NCI-H2196 (cell line): Measurements from ENCODE around the gene DNAH2.
"Not testable (repeated sequence)": the region's sequence is repeated elsewhere in the genome, so short reads cannot be mapped to it uniquely, and the experiment has no call there.

ENCODE experiments used
- DNase-seq: peaks from one replicate; lab custom pipeline; 2025; ENCODE audit not compliant: unreplicated experiment; lab: John Stamatoyannopoulos, UW

The DNAH2 gene

DNA sequence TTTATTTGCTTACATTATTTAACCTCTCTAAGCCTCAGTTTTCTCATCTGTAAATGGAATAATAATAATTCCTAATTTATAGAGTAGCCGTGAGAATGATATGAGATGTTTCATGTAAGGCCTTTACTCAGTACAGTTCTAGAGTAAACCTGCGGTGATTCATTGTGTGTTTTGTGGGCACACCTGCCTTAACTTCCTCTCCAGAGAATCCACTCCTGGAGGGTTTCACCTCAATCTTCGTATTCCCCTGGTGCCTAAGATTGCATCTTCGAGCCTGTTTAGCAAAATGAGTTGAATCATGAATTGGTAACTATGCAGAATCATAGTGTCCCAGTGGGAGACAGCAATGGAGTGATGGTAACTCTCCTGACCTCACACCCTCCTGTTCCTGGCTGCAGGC is 52.3 kb downstream of the DNAH2 start:
- DNase-seq: no peak

- no peak for DNase-seq
Measured at GRCh38 chr17:7774055-7774521, 56.5 kb downstream of the DNAH2 start.

DNA sequence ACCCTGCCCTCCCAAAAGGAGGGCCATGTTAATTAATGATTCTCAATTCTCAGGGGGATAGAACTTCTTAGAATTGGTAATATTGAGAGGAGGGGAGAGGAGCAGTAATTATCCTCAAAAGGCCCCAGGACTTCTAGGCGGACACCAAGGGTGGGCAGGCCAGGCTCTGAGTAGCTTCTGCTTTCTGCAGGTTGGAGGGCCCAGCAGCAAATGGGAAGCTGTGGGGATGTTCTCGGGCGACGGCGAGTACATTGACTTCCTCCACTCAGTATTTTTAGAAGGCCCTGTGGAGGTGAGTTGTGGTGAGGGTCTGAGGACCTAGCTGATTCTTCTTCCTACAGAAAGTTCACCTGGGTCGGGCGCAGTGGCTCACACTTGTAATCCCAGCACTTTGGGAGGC is 57.5 kb downstream of the DNAH2 start:
- DNase-seq: no peak

DNA sequence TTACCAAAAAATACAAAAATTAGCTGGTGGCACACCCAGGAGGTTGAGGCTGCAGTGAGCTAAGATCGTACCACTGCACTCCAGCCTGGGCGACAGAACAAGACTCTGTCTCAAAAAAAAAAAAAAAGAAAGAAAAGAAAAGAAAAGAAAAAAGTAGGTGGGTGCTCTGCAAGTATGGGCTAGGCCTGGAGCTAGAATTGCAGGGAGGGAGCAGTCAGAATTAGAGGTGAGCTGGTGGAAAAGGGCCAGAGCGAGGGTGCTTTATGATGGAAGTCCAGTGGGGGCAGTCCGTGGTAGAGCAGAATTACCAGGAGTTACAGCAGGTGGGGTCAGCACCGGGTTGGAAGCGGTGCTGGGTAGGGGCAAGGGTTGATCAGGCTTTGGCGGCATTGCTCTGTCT is 59.5 kb downstream of the DNAH2 start:
- DNase-seq: no peak

DNA sequence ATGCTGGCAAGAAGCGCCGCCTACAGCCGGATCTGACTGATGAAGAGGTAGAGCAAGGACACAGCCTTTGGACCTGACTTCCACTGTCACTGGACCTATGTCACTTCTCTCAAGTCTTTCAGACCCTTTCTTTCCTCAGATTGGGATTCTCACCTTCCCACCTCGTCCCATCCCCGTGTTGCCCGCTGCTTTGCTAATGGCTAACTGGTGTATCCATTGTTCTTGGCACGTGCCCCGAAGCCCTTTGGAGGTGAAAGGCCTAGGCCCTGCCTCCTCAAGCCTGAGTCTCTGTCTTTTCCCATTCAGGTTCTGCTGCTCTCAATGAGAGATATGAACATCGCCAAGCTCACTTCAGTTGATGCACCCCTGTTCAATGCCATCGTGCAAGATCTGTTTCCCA is 63.2 kb downstream of the DNAH2 start:
- no peak for DNase-seq

- DNase-seq: no peak
Measured at GRCh38 chr17:7781429-7781828, 63.9 kb downstream of the DNAH2 start.

DNA sequence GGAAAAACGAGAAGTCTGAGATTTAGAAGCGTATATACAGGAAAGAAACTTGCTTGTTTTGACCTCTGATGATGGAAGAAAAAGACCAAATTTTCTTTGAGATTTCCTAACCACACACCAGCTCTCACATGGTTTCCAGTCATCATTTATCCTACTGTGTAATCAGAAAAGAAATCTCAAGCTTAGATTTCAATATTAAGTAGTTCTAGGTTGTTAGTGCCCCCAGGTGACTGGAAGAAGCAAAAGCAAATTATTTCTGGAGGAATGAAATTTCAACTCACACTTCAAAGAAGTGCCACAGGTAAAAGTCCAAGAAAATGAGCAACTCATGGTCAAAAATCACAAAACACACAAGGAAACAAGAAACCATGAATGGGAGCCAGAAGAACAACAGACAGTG is 64.7 kb downstream of the DNAH2 start:
- DNase-seq: no peak

GRCh38 chr17:7786866-7787265 is 69.3 kb downstream of the DNAH2 start:
- no peak for DNase-seq

GRCh38 chr17:7789131-7789530 is 71.6 kb downstream of the DNAH2 start:
- DNase-seq: no peak

GRCh38 chr17:7790150-7790549 is 72.6 kb downstream of the DNAH2 start:
- no peak for DNase-seq

DNA sequence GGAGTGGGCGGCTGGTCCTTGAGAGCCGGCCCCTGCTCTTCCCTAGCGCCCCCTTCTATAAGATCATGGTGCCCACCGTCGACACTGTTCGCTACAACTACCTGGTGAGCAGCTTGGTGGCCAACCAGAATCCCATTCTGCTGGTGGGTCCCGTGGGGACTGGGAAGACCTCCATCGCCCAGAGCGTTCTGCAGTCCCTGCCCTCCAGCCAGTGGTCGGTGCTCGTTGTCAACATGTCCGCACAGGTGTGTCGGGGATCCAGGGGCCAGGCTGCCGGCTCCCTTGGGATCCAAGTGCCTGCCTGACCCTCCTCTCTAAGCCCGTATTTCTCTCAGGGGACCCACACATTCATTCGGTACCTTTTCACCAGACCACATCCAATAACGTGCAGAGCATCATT is 75.1 kb downstream of the DNAH2 start:
- no peak for DNase-seq

GRCh38 chr17:7794075-7794663 is 76.6 kb downstream of the DNAH2 start:
- DNase-seq: no peak

GRCh38 chr17:7797976-7798375 is 80.4 kb downstream of the DNAH2 start:
- DNase-seq: no peak

DNA sequence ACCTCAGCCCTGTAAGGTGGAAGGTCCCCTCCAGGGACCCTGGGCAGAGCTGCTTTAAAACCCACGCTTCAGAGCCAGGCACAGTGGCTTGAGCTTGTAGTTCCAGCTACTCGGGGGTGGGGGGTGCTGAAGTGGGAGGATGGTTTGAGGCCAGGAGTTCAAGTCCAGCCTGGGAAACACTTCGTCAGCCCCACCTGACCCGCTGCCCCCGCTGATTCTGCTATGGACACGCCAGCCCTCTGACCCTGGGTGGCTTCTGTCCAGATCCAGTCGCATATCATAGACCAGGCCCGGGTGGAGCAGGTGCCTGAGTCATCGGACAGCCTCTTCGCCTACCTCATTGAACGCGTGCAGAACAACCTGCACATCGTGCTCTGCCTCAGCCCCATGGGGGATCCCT is 81.3 kb downstream of the DNAH2 start:
- no peak for DNase-seq

DNA sequence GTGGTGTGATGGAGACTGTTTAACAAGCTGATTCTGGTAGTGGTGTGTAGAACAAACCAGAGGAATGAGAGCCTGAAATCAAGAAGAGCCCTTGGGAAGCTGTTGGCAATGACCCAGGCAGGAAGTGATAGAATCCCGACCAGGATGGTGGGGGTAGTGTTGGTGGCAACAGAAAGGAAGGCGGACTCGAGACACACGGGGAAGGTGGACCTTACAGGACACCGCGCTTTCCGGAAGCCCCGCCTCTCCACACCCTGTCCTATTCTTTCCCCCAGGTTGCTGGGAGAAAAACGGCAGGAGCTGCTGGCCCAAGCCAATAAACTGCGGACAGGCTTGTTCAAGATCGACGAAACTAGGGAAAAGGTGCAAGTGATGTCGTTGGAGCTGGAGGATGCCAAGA is 86.4 kb downstream of the DNAH2 start:
- peak; percentile 80 for DNase-seq

DNA sequence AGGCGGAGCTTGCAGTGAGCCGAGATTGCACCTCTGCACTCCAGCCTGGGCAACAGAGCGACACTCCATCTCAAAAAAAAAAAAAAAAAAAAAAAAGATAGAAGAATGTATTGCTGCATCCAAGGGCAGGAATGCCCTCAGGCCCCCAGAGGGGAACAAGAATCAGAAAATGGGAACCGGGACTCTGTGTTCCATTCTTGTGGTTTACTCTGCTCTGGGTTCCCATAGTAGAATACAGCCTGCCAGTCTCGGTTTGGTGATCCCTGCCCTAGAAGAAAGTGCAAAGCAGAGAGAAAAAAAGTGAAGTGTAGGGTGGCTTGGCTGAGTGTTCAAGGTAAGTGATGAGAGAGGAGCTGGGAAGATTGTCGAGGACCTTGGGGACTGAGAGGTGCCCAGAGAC is 89.0 kb downstream of the DNAH2 start:
- DNase-seq: no peak

- no peak for DNase-seq
Measured at GRCh38 chr17:7807206-7807605, 89.7 kb downstream of the DNAH2 start.

- DNase-seq: no peak
Measured at GRCh38 chr17:7809086-7809790, 91.7 kb downstream of the DNAH2 start.

DNA sequence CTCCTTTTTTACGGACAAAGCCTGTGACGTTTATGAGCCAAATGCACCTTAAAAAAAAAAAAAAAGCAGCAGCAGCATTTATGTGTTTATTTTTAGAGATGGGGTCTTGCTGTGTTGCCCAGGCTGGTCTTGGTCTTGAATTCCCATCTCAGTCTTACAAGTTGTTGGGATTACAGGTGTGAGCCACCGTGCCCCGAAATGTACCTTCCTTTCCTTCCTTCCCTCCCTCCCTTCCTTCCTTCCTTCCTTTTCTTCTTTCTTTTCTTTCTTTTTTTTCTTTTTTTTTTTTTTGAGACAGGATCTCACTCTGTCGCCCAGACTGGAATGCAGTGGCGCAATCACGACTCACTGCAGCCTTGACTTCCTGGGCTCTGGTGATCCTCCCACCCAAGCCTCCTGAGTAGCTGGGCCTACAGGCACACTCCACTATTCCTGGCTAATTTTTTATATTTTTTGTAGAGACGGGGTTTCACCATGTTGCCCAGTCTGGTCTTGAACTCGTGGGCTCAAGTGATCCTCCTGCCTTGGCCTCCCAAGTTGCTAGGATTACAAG is 92.3 kb downstream of the DNAH2 start:
- not testable (repeated sequence) for DNase-seq

DNA sequence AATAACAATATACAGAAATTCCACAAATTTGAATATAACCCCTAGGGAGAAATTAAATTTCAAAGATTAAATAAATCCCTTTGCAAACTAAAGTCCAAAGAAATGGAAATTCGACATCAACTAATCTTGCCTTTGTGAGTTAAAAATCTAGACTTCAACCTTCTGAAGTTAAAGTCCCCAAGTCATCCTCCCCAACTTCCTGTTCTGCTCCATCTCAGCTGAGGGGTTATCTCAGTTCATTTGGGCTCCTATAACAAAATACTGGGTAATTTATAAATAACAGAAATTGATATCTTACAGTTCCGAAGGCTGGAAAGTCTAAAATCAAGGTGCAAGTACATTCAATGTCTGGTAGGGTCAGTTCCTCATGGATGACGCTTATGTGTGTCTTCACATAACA is 93.7 kb downstream of the DNAH2 start:
- no peak for DNase-seq

- DNase-seq: no peak
Measured at GRCh38 chr17:7814969-7815368, 97.4 kb downstream of the DNAH2 start.

DNA sequence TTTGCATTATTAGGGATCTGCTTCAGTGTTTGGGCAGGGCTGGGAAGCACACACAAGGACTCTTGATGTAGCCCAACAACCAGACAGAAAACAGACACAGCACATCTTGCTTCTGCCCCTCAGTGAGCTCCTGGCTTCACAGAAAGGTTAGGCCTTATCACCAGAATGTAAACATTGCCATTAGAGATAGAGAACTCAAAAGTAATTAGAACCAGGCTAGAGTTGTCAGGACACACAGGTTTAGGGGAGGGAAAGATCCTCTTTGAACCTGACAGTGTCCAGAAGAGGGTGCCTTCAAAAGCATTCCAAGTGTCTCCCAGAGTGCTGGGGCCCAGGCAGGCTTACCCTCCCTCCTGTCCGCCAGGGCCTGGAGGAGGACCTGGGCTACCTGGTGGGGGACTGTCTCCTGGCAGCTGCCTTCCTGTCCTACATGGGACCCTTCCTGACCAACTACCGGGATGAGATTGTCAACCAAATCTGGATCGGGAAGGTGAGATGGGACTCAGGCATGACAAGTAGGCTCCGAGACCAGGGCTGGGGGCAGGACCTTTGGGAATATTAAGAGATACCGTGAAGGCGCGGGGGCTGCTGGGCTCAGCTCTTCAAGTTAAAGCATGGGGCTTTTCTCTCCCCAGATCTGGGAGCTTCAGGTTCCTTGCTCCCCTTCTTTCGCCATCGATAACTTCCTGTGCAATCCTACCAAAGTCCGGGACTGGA is 99.5 kb downstream of the DNAH2 start:
- DNase-seq: no peak
